ENCODE measurements around the gene ZDHHC14. TPM values are rescaled to one million over a fixed set of nuclear protein-coding genes. Genes with fewer than 3 reads are reported as not detected.
A peak's percentile ranks its signal among the peaks of the same experiment; 100 is the strongest.

The ZDHHC14 gene
- total and polyA plus RNA-seq, 9 donors = 4.9 to 16.4 (median 5.9) TPM

DNA sequence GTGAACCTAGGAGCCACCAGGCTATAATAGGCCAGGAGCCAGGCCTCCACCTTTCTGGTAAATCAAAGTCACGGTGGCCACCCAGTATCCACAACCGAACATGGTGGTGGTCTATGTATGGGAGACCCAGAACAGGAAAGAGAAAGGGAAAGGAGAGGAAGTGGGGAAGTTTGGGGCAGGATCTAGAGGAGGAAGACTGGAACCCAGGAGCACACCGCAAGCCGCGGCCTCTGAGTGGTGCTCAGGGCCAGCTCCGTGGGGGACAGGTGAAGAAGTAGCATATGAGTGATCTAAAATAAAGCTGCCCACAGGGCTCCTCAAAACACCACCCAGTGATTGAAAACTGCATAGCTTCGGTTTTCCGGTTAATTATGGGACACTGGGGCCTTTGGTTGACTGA is 214.8 kb downstream of the ZDHHC14 start:
- Histone ChIP-seq H3K27ac (no peak overlapping the region), H3K27me3 (no peaks in the 10 kb centered on the region), H3K4me1 (ENCODE audit: insufficient read depth) (no peaks in the 10 kb centered on the region), H3K4me3 (no peak overlapping the region), H3K9me3 (no peaks in the 10 kb centered on the region), H3K36me3 (no peaks in the 10 kb centered on the region)
- DNase-seq = no peak
- intact Hi-C loops (cut with DNase I) = loop anchor here in 1 of 4 donors (10.0 kb wide), 1 partner anchor 281 kb away; no protein-coding TSS in a partner anchor
- 93 to 95% (median 95%) methylated on average over 8 of the region's 8 CpGs for WGBS, 3 donors
- TF ChIP-seq POLR2A (IDR thresholded peaks at IDR 0.05) = no peak
- TF ChIP-seq, protein P1, sequence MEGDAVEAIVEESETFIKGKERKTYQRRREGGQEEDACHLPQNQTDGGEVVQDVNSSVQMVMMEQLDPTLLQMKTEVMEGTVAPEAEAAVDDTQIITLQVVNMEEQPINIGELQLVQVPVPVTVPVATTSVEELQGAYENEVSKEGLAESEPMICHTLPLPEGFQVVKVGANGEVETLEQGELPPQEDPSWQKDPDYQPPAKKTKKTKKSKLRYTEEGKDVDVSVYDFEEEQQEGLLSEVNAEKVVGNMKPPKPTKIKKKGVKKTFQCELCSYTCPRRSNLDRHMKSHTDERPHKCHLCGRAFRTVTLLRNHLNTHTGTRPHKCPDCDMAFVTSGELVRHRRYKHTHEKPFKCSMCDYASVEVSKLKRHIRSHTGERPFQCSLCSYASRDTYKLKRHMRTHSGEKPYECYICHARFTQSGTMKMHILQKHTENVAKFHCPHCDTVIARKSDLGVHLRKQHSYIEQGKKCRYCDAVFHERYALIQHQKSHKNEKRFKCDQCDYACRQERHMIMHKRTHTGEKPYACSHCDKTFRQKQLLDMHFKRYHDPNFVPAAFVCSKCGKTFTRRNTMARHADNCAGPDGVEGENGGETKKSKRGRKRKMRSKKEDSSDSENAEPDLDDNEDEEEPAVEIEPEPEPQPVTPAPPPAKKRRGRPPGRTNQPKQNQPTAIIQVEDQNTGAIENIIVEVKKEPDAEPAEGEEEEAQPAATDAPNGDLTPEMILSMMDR (IDR thresholded peaks at IDR 0.05) = no peak
- TF ChIP-seq EP300 (IDR thresholded peaks at IDR 0.05) = no peak

DNA sequence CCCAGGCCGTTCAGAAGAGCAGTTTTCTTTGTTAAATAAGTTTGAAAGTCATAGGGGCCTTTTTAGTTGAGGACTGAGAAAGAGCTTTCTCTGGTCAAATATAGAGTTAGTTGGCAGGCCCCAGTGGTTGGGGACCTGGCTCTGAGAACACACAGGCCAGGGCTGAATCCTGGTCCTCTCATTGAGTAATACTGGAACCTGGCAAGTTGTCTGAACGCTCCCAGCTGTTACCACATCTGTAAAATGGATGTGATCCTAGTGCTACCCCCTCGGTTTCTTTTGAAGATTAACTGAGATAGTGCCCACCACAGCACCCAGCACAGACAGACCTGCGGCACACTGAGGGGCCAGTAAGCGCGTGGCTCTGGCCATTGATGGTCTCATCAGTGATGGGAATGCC is 215.5 kb downstream of the ZDHHC14 start:
- Histone ChIP-seq H3K4me1 (ENCODE audit: insufficient read depth) (no peaks in the 10 kb centered on the region), H3K4me3 (no peak overlapping the region), H3K36me3 (no peaks in the 10 kb centered on the region), H3K27ac (no peak overlapping the region), H3K27me3 (no peaks in the 10 kb centered on the region), H3K9me3 (no peaks in the 10 kb centered on the region)
- DNase-seq = no peak
- TF ChIP-seq POLR2A (IDR thresholded peaks at IDR 0.05) = no peak
- TF ChIP-seq, protein P1 (IDR thresholded peaks at IDR 0.05) = no peak
- no peak for TF ChIP-seq EP300 (IDR thresholded peaks at IDR 0.05)
- intact Hi-C loops (cut with DNase I) = loop anchor here in 1 of 4 donors (10.0 kb wide), 1 partner anchor 282 kb away; no protein-coding TSS in a partner anchor
- whole genome bisulfite sequencing, 3 donors = 82 to 92% (median 86%) methylated on average over 6 of the region's 6 CpGs

DNA sequence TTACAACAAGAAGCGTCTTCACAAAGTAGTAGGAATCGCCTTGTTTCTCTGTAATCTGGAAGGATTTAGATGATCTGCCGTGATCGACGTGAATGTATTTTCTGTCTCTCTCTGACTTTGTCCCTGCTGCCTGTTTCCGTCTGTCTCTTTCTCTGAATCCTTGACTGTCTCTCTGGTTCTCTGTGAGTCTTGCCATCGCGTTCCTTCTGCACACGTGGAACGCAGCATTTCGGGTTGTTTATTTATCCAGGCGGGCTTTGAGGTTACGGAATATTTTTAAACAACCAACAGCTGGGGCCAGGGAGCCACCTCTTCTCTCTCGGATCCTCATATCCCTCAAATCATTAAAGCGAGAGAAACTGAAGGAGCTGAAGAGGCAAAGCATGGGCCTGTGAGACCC is 215.9 kb downstream of the ZDHHC14 start:
- intact Hi-C loops (cut with DNase I) = loop anchor here in 1 of 4 donors (10.0 kb wide), 1 partner anchor 282 kb away; no protein-coding TSS in a partner anchor
- DNase-seq = no peak
- H3K9me3 ChIP-seq = no peaks in the 10 kb centered on the region
- H3K27me3 ChIP-seq = no peaks in the 10 kb centered on the region
- no peaks in the 10 kb centered on the region for H3K4me1 ChIP-seq (ENCODE audit: insufficient read depth)
- 30 to 52% (median 42%) methylated on average over 15 of the region's 15 CpGs for WGBS, 3 donors
- no peaks in the 10 kb centered on the region for H3K36me3 ChIP-seq
- no peak overlapping the region for H3K4me3 ChIP-seq
- TF ChIP-seq, protein P1 (IDR thresholded peaks at IDR 0.05) = no peak
- TF ChIP-seq EP300 (IDR thresholded peaks at IDR 0.05) = no peak
- TF ChIP-seq POLR2A (IDR thresholded peaks at IDR 0.05) = no peak
- H3K27ac ChIP-seq = no peak overlapping the region

DNA sequence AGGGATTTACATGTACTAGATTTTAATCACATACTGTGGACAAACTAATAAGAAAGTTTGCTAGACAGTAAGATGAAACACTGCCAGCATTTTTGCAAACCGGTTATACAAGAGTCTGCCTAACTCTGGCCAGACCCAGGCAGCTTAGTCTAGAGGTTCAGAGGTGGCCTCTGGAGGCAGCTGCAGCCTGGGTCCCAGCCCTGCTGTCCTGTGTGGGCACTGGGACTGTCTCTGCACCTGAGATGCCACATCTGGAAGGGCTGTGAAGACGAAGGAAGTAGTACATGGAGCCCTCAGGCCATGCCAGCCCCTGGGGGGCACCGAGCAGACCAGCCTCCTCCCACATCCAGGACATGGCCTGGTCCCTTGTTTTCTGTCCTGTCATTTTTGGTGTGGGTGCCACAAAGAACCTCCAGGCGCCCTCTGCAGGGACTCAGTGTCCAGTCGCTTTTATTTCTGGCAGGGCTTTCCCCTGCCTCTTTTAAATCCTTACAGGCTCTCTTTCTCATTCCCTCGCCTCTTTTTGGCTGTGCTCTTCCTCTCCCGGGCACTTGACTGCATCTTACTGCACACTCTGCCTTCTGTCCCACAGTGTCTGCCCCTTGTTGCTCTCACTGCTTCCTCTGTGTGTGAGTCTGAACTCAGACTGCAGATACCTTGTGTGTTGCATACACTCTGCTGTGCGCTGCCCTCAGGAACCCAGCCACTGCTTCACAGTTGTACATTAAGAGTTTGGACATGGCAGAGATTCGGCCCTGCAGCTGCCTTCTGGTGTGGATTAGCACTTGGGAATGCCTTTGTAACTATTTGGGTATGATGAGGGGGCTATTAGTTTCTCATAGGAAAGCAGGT is 216.7 kb downstream of the ZDHHC14 start:
- Histone ChIP-seq H3K4me1 (ENCODE audit: insufficient read depth) (no peaks in the 10 kb centered on the region), H3K27ac (no peak overlapping the region), H3K9me3 (no peaks in the 10 kb centered on the region), H3K27me3 (no peaks in the 10 kb centered on the region), H3K4me3 (no peak overlapping the region), H3K36me3 (no peaks in the 10 kb centered on the region)
- peak in 1 of 5 donors; percentile 37 for DNase-seq
- intact Hi-C loops (cut with DNase I) = loop anchor here in 1 of 4 donors (10.0 kb wide), 1 partner anchor 283 kb away; no protein-coding TSS in a partner anchor
- TF ChIP-seq, protein P1 (IDR thresholded peaks at IDR 0.05) = no peak
- TF ChIP-seq POLR2A (IDR thresholded peaks at IDR 0.05) = no peak
- TF ChIP-seq EP300 (IDR thresholded peaks at IDR 0.05) = no peak
- WGBS, 3 donors = 44 to 51% (median 47%) methylated on average over 9 of the region's 9 CpGs

Measured in ovary (tissue), 9 donors.